Epithelial cell of esophagus (primary cell): ENCODE measurements around the gene NPAS2.
A peak's percentile ranks its signal among the peaks of the same experiment; 100 is the strongest.

Experiments used
- DNase-seq: peaks from one replicate; pipeline ENCODE4 v3.0.0; 2010; ENCODE audit warnings: low read depth
- H3K4me3 ChIP-seq: 2 replicates; pipeline ENCODE4 v1.5.1; 2011; ENCODE audit warnings: mild to moderate bottlenecking, low read length, control low read depth
- TF ChIP-seq, protein P1 (sequence below): IDR thresholded peaks from 2 replicates; pipeline ENCODE4 v1.5.1; 2011; ENCODE audit warnings: low read depth, mild to moderate bottlenecking, low read length, control low read depth, inconsistent platforms; ENCODE audit not compliant: insufficient read depth; ENCODE audit errors: missing control alignments

The NPAS2 gene

GRCh38 chr2:100998235-100998573 is 178.3 kb downstream of the NPAS2 start:
- TF ChIP-seq, protein P1, sequence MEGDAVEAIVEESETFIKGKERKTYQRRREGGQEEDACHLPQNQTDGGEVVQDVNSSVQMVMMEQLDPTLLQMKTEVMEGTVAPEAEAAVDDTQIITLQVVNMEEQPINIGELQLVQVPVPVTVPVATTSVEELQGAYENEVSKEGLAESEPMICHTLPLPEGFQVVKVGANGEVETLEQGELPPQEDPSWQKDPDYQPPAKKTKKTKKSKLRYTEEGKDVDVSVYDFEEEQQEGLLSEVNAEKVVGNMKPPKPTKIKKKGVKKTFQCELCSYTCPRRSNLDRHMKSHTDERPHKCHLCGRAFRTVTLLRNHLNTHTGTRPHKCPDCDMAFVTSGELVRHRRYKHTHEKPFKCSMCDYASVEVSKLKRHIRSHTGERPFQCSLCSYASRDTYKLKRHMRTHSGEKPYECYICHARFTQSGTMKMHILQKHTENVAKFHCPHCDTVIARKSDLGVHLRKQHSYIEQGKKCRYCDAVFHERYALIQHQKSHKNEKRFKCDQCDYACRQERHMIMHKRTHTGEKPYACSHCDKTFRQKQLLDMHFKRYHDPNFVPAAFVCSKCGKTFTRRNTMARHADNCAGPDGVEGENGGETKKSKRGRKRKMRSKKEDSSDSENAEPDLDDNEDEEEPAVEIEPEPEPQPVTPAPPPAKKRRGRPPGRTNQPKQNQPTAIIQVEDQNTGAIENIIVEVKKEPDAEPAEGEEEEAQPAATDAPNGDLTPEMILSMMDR: no peak
- DNase-seq: no peak
- no peak overlapping the region for H3K4me3 ChIP-seq

DNA sequence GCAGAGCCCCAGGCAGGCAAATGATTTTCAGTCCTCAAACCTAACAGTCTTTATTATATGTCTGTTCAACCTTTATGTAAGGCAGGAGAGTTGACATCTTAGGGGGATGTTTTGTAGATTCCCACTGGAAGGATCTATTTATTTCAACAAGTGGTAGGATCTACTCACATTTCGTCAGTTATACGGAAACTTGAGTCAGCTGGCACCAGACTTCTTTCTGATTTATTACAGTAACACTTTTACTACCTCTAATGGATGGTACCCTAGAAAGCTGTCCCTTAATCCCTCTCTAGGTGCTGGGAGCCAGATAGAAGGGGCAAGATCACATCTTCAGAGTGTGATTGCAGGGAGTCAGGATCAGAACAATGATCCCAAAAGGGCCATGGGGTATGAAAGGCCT is 180.1 kb downstream of the NPAS2 start:
- DNase-seq: no peak
- TF ChIP-seq, protein P1: no peak
- no peak overlapping the region for H3K4me3 ChIP-seq

GRCh38 chr2:101001691-101002561 is 182.0 kb downstream of the NPAS2 start, which contains the start of gene RPL31:
RPL31 (plus strand) TSS chr2:101002289; CDS start chr2:101002702, 413 bp downstream.
- peak; percentile 97 for DNase-seq
- TF ChIP-seq, protein P1: no peak

GRCh38 chr2:101002562-101003277 is 182.8 kb downstream of the NPAS2 start:
- TF ChIP-seq, protein P1: no peak
- peak; percentile 15 for DNase-seq
- peak overlapping the region; percentile 68 for H3K4me3 ChIP-seq

More at GRCh38 chr2:101001691-101002561, 182.0 kb downstream of the NPAS2 start, which contains the start of gene RPL31:
- peak within 1 kb of the TSS; percentile 68 for H3K4me3 ChIP-seq

- H3K4me3 ChIP-seq: peak overlapping the region; percentile 68
- DNase-seq: peak; percentile 14
- TF ChIP-seq, protein P1: no peak
These were observed 183.4 kb downstream of the NPAS2 start for GRCh38 chr2:101003278-101003775.

GRCh38 chr2:101004620-101005325 is 184.8 kb downstream of the NPAS2 start:
- DNase-seq: no peak
- TF ChIP-seq, protein P1: no peak
- peak overlapping the region; percentile 4 for H3K4me3 ChIP-seq
